NB4 (cell line): ENCODE data around the gene TBC1D1.

ENCODE experiments used
- CTCF ChIP-seq: IDR thresholded peaks from one replicate; pipeline ENCODE4 v1.5.1; 2012; ENCODE audit warnings: low read depth, low read length
- MAX ChIP-seq: IDR thresholded peaks from 2 replicates; pipeline ENCODE4 v1.6.1; 2011; ENCODE audit warnings: low read depth, low read length
- POLR2A ChIP-seq: IDR thresholded peaks from 2 replicates; pipeline ENCODE4 v1.6.1; 2011; ENCODE audit warnings: mild to moderate bottlenecking; ENCODE audit not compliant: insufficient read length; ENCODE audit errors: extremely low read depth

- TF ChIP-seq POLR2A (no peak), CTCF (no peak), MAX (no peak)
Measured at GRCh38 chr4:38155589-38156294, 264.9 kb downstream of the TBC1D1 start.
